Erythroblast (primary cell): Measurements from ENCODE around the gene KAZN.

ENCODE experiments used
- GATA1 ChIP-seq: IDR thresholded peaks from 2 replicates; pipeline ENCODE4 v1.6.1; 2011; ENCODE audit warnings: low read depth, mild to moderate bottlenecking, control low read depth, low read length, moderate library complexity
- POLR2A ChIP-seq: IDR thresholded peaks from 2 replicates; pipeline ENCODE4 v1.6.1; 2011; ENCODE audit warnings: mild to moderate bottlenecking, low read length

GRCh38 chr1:15011661-15012060 is 413.2 kb downstream of the KAZN start:
- TF ChIP-seq POLR2A: no peak
- TF ChIP-seq GATA1: no peak
